ENCODE measurements around the gene CNPPD1. TPM values are rescaled to one million over a fixed set of nuclear protein-coding genes. Genes with fewer than 3 reads are reported as not detected.

CNPPD1 gene
- total RNA-seq, 1 experiment from 2014 or later = 33.9 TPM

GRCh38 chr2:219221957-219222518, 45.3 kb upstream of the CNPPD1 start:
- BruUV-seq (replicated peaks) = no TSS peak
- H3K4me3 Mint-ChIP-seq (ENCODE audit: unreplicated experiment) = no peak overlapping the region
- no peak for TF ChIP-seq CTCF (IDR thresholded peaks at IDR 0.05; ENCODE audit: unreplicated experiment)
- no peaks in the 10 kb centered on the region for H3K4me1 Mint-ChIP-seq (ENCODE audit: insufficient read depth, unreplicated experiment)
- peaks cover 50% of the 10 kb centered on the region for H3K36me3 Mint-ChIP-seq (ENCODE audit: insufficient read depth, unreplicated experiment)
- POLR2A ChIA-PET = interaction anchor here (0.6 to 1.2 kb wide), 3 partner anchors 23 to 71 kb away, joined by 3 to 4 read pairs (median 3); partner anchors contain the start of genes DNAJB2 and GLB1L
- no peak for DNase-seq (ENCODE audit: unreplicated experiment)
- H3K27me3 Mint-ChIP-seq (ENCODE audit: insufficient read depth, unreplicated experiment) = no peaks in the 10 kb centered on the region
- CTCF ChIA-PET = interaction anchor here (0.6 to 2.9 kb wide), 4 partner anchors 27 to 146 kb away, joined by 3 to 17 read pairs (median 3); no protein-coding TSS in a partner anchor
- no peak overlapping the region for H3K27ac Mint-ChIP-seq (ENCODE audit: low read depth, unreplicated experiment)
- intact Hi-C loops (cut with micrococcal nuclease) = no loop called here
- H3K9me3 Mint-ChIP-seq (ENCODE audit: unreplicated experiment) = no peaks in the 10 kb centered on the region

- intact Hi-C loops (cut with micrococcal nuclease) = no loop called here
- BruUV-seq (replicated peaks) = no TSS peak
- H3K27ac Mint-ChIP-seq (ENCODE audit: low read depth, unreplicated experiment) = no peak overlapping the region
- no peak for TF ChIP-seq CTCF (IDR thresholded peaks at IDR 0.05; ENCODE audit: unreplicated experiment)
- DNase-seq (ENCODE audit: unreplicated experiment) = no peak
- no peaks in the 10 kb centered on the region for H3K9me3 Mint-ChIP-seq (ENCODE audit: unreplicated experiment)
- CTCF ChIA-PET = interaction anchor here (0.7 to 2.9 kb wide), 6 partner anchors 24 to 74 kb away, joined by 3 to 17 read pairs (median 3); partner anchors contain the start of genes GLB1L and STK16
- H3K4me1 Mint-ChIP-seq (ENCODE audit: insufficient read depth, unreplicated experiment) = no peaks in the 10 kb centered on the region
- H3K27me3 Mint-ChIP-seq (ENCODE audit: insufficient read depth, unreplicated experiment) = no peaks in the 10 kb centered on the region
- H3K36me3 Mint-ChIP-seq (ENCODE audit: insufficient read depth, unreplicated experiment) = peaks cover 43% of the 10 kb centered on the region
- POLR2A ChIA-PET = interaction anchor here (1.2 to 6.3 kb wide), 4 partner anchors 8 to 44 kb away, joined by 3 to 127 read pairs (median 54); partner anchors contain the start of genes ANKZF1, ATG9A, CNPPD1 and GLB1L
- H3K4me3 Mint-ChIP-seq (ENCODE audit: unreplicated experiment) = no peak overlapping the region
Observed at GRCh38 chr2:219220652-219221402, 44.1 kb upstream of the CNPPD1 start.

DNA sequence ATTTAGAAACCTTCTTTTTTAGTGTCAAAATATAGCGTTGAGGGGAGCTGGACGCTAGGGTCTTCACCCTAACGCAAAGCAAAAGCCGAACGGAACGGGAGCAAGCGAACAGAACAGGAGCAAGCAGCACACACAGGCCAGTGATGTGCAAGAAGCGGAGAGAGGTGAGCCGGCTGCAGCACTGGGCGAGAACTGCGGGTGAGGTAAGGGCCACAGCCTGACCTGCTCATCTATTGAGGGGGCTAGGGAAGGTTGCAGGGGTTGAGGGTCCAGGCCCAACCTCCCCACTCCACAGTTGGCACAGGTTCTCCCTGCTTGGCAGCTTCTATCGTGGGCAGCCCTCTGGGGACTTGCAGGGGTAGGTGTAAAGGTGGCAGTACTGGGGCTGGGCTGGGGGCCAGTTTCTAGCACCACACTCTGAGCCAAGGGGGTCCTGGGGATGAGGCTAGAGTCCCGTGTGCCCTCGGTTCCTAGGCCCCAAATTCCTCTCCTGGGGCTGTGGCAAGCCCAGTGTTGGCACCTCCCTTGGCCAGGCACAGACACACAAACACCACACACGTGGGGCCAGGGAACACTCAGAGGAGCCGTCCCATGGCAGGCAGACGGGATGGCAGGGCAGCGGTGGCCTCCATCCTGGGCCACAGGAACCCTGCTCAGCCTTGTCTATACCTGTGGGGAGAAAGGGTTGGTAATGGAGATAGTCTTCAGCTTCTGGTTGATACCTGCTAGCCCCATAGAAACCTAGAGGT, 43.2 kb upstream of the CNPPD1 start:
- no TSS peak for BruUV-seq (replicated peaks)
- H3K27ac Mint-ChIP-seq (ENCODE audit: low read depth, unreplicated experiment) = no peak overlapping the region
- no peak for DNase-seq (ENCODE audit: unreplicated experiment)
- TF ChIP-seq CTCF (IDR thresholded peaks at IDR 0.05; ENCODE audit: unreplicated experiment) = no peak
- H3K27me3 Mint-ChIP-seq (ENCODE audit: insufficient read depth, unreplicated experiment) = no peaks in the 10 kb centered on the region
- ChIA-PET CTCF (interaction anchor here (0.7 to 5.2 kb wide), 8 partner anchors 23 to 78 kb away, joined by 3 to 24 read pairs (median 3); partner anchors contain the start of genes GLB1L and STK16), POLR2A (interaction anchor here (1.2 to 6.3 kb wide), 6 partner anchors 9 to 59 kb away, joined by 3 to 127 read pairs (median 54); partner anchors contain the start of genes ANKZF1, ATG9A, CNPPD1 and DNAJB2)
- intact Hi-C loops (cut with micrococcal nuclease) = loop anchor here (2.0 kb wide), 2 partner anchors 33 to 79 kb away; partner anchors contain the start of genes TUBA4A and TUBA4B
- no peaks in the 10 kb centered on the region for H3K9me3 Mint-ChIP-seq (ENCODE audit: unreplicated experiment)
- no peaks in the 10 kb centered on the region for H3K4me1 Mint-ChIP-seq (ENCODE audit: insufficient read depth, unreplicated experiment)
- no peak overlapping the region for H3K4me3 Mint-ChIP-seq (ENCODE audit: unreplicated experiment)
- peaks cover 38% of the 10 kb centered on the region for H3K36me3 Mint-ChIP-seq (ENCODE audit: insufficient read depth, unreplicated experiment)

Measured in MCF 10A (cell line).